Retinal pigment epithelial cell (primary cell): Measurements from ENCODE around the gene PTPRJ.

Experiments
- DNase-seq: peaks from one replicate; pipeline ENCODE4 v3.0.0-alpha.2; 2010; ENCODE audit warnings: low read depth
- H3K4me3 ChIP-seq: 2 replicates; pipeline ENCODE4 v1.5.1; 2011; ENCODE audit warnings: mild to moderate bottlenecking, low read length, control low read depth, moderate library complexity
- TF ChIP-seq, protein P1 (sequence below): conservative IDR thresholded peaks from 2 replicates; pipeline ENCODE4 v1.5.1; 2011; ENCODE audit warnings: low read depth, low read length, control low read depth, inconsistent platforms

PTPRJ gene

DNA sequence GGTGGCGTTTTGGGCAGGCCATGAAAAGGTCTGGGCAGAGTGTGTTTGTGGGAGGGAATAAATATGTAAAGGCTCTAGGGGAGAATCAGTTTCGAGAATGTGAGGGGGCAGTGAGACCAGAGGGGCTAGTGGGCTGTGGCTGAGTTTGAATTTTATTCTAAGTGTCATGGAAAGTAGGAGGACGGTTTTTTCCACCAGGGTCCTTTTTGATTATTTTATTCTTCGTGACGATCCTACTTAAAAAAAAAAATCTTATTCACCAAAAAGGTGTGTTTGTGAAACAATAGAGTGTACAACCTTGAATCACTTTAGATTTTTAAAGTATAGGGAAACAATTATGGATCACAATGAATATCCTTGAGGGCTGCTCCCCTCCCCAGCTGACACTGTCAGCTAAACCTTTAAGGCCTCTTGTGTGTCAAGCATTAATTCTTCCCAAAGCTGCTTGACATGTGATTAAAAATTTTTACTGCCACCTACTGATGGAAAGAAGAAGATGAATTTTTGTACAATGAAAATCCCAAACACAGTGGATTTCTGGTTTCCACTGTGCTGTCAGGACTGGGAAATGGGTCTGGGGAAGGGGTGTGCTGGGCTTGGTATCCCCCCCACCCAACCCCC lies 128.8 kb downstream of the PTPRJ start:
- H3K4me3 ChIP-seq, result peak overlapping the region; percentile 39

DNA sequence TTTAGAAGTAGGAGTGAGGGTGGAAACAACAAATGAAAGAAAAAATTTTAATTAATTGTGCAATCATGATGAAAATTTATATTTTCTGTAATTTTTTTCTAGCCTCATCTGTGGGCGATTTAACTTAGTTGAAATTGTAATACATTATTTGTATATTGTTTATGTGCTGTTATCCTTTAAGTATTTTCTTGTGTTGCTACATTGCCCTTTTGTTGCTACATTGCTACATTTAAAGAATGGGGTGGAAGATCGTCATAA lies 130.1 kb downstream of the PTPRJ start:
- H3K4me3 ChIP-seq, result no peak overlapping the region
- no peak for DNase-seq
- TF ChIP-seq, protein P1, sequence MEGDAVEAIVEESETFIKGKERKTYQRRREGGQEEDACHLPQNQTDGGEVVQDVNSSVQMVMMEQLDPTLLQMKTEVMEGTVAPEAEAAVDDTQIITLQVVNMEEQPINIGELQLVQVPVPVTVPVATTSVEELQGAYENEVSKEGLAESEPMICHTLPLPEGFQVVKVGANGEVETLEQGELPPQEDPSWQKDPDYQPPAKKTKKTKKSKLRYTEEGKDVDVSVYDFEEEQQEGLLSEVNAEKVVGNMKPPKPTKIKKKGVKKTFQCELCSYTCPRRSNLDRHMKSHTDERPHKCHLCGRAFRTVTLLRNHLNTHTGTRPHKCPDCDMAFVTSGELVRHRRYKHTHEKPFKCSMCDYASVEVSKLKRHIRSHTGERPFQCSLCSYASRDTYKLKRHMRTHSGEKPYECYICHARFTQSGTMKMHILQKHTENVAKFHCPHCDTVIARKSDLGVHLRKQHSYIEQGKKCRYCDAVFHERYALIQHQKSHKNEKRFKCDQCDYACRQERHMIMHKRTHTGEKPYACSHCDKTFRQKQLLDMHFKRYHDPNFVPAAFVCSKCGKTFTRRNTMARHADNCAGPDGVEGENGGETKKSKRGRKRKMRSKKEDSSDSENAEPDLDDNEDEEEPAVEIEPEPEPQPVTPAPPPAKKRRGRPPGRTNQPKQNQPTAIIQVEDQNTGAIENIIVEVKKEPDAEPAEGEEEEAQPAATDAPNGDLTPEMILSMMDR, result no peak

More for the DNA sequence above, 128.8 kb downstream of the PTPRJ start:
- TF ChIP-seq, protein P1, result peak; percentile 43
- peak; percentile 57 for DNase-seq

DNA sequence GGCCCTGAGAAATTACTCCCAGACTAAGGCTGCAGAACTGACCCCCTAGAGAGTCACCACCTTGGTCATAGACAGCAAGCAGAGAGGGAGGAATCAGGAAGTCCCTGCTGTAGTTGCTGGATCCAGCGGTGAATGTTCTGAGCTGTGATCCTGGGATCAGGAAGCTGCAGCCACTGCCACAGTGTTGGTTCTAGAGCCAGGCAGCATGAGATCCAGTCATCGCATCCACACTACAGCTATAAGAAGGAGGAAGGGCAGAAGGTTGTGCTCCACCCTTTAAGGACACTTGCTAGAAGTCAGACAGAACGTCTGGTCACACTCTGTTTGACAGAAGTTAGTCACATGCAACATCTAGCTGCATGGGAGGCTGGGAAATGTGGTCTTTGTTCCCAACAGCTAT lies 131.5 kb downstream of the PTPRJ start:
- no peak overlapping the region for H3K4me3 ChIP-seq
- TF ChIP-seq, protein P1, result no peak
- DNase-seq, result no peak

DNA sequence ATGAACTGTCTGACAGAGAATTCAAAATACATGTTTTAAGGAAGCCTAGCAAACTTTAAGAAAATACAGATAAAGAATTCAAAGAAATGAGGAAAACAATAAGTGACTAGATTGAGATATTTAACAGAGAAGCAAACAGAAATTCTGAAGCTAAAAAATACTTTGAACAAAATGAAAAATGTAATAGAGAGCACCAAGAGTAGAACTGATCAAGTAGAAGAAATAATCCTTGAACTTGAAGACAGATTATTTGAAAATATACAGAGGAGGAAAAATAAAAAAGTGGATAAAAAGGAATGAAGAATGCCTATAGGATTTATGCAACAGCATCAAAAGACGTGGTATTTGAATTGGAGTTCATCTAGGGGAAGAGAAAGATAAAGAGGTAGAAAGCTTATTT lies 134.4 kb downstream of the PTPRJ start:
- H3K4me3 ChIP-seq, result no peak overlapping the region
- no peak for DNase-seq
- TF ChIP-seq, protein P1, result no peak

DNA sequence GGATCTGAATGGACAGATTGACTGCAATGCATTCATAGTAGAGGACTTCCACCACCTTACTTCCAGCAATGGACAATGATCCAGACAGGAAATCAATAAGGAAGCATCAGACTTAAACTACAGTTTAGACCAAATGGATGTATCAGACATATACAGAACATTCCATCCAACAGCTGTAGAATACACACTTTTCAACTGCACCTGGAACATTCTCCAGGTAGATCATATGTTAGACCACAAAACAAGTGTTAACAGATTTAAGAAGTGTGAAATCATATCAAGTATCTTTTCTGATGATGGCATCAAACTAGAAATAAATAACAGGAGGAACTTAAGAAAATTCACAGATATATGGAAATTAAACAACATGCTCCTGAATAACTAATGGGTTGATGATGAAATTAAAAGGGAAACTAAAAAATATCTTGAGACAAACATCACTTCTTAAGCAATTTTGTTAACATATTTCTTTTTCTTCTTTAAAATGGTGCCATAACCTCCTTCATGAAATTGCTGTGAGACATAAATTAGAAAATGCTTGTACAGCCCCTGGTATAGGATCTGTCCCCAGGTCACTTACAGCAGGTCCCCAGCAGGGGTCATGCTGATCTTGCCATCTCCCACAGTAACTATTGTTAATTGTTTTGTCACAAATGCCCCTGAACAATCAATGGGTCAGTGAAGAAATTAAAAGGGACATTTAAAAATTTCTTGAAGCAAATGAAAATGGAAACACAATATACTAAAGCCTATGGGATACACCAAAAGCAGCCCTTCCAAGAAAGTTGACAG lies 136.3 kb downstream of the PTPRJ start:
- H3K4me3 ChIP-seq, result no peak overlapping the region
- no peak for DNase-seq
- TF ChIP-seq, protein P1, result peak; percentile 60

DNA sequence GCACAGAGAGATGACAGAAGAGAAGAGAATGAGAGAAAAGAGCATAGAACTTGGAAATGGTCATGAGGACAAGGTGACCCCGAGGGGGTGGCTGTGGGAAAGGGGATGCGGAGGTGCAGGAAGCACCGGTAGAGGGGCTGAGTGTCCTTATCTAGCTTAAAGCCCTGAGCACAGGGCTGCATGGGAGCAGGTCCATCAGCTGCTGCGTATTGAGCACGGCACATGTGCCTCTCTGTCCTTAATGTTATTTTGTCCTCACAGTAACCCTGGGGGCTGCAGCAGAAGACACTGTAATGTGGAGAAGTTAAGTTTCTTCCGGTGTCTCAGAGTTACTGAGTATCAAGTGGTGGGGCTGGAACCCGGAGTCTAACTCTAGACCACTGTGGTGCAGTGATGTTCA lies 141.9 kb downstream of the PTPRJ start:
- H3K4me3 ChIP-seq, result no peak overlapping the region
- no peak for DNase-seq
- TF ChIP-seq, protein P1, result no peak

DNA sequence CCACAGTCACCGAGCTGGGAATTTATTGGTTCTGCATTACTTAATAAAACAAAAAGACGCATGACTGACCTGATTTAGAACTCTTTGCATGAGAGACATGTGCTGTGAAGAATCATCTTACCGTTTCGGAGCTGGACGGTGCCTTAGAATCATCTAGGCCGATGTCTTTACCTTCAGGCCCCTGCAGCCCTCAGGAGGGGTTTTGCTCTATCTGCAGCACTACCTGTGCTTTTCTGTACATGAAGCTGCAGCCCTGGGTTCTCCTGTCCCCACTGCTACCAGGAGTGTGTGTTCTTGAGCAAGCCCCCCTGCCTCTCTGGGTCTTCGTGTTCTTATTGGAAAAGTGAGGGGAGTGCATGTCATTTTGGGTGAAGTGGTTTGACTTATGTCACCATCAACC lies 142.3 kb downstream of the PTPRJ start:
- TF ChIP-seq, protein P1, result no peak
- DNase-seq, result no peak
- no peak overlapping the region for H3K4me3 ChIP-seq
